H1 (cell line): ENCODE measurements around the gene CDC42EP4. TPM values are rescaled to one million over a fixed set of nuclear protein-coding genes. Genes with fewer than 3 reads are reported as not detected.

Experiments used
- CTCF ChIA-PET: fragments of 300-600 bp; sonication (Branson Sonifier 250); formaldehyde crosslinking; loops from one replicate; lab custom pipeline; 2021; ENCODE audit not compliant: partially characterized antibody; lab: Charles Lee
- POLR2A ChIA-PET: fragments of 300-600 bp; sonication (Branson Sonifier 250); formaldehyde crosslinking; loops from one replicate; lab custom pipeline; 2021; ENCODE audit warnings: inconsistent platforms; ENCODE audit not compliant: partially characterized antibody; lab: Charles Lee
- DNase-seq, 2 experiments: peaks; one replicate each; pipeline versions ENCODE4 v3.0.0 to v3.0.0-alpha.2; 2010 to 2022; ENCODE audit warnings: low spot score in 2 of 2, low read depth in 1 of 2, mixed read lengths in 1 of 2
- FAIRE-seq: peaks from 2 replicates; lab custom pipeline; 2011; peaks lifted over from hg19 to GRCh38; lab: Jason Lieb, UNC
- H2AFZ ChIP-seq: 2 replicates; pipeline ENCODE4 v1.8.1; 2012; ENCODE audit warnings: low read length, inconsistent platforms
- H2AK5ac ChIP-seq: 2 replicates; pipeline ENCODE4 v1.6.1; 2013; ENCODE audit warnings: low read depth, low read length
- H2BK120ac ChIP-seq: replicated peaks from 2 replicates; pipeline ENCODE3; 2013; ENCODE audit warnings: low read depth, low read length, inconsistent platforms
- H2BK12ac ChIP-seq: 2 replicates; pipeline ENCODE4 v1.6.1; 2013; ENCODE audit warnings: low read depth, low read length
- H2BK15ac ChIP-seq: 2 replicates; pipeline ENCODE4 v1.6.1; 2013; ENCODE audit warnings: low read length
- H2BK20ac ChIP-seq: 2 replicates; pipeline ENCODE4 v1.6.1; 2013; ENCODE audit warnings: low read length
- H2BK5ac ChIP-seq: 2 replicates; pipeline ENCODE4 v1.6.1; 2013; ENCODE audit warnings: low read depth, low read length
- H3K14ac ChIP-seq: 2 replicates; pipeline ENCODE4 v1.6.1; 2013; ENCODE audit warnings: inconsistent platforms; ENCODE audit not compliant: insufficient read length
- H3K18ac ChIP-seq: 2 replicates; pipeline ENCODE4 v1.6.1; 2013; ENCODE audit warnings: low read length; ENCODE audit errors: extremely low read depth
- H3K23ac ChIP-seq: 2 replicates; pipeline ENCODE4 v1.6.1; 2013; ENCODE audit warnings: inconsistent platforms; ENCODE audit not compliant: insufficient read length
- H3K23me2 ChIP-seq: 2 replicates; pipeline ENCODE4 v1.6.1; 2013; ENCODE audit warnings: low read depth, low read length
- H3K27ac ChIP-seq: 2 replicates; pipeline ENCODE4 v1.6.1; 2011; ENCODE audit warnings: low read depth, low read length, inconsistent platforms
- H3K27me3 ChIP-seq, 4 experiments: replicated peaks in 1 of 4; 1 replicate in 1 of 4; 2 replicates in 3 of 4; pipeline versions ENCODE4 v1.6.1 to v1.8.1; 2011 to 2013; ENCODE audit warnings: low read length in 3 of 4, mild to moderate bottlenecking in 3 of 4, inconsistent platforms in 2 of 4, mixed read lengths in 2 of 4, moderate library complexity in 1 of 4; ENCODE audit not compliant: control insufficient read depth in 3 of 4, insufficient read depth in 3 of 4; ENCODE audit errors: extremely low read depth in 1 of 4
- H3K36me3 ChIP-seq, 4 experiments: 2 replicates each; pipeline versions ENCODE4 v1.6.1 to v1.8.1; 2011 to 2013; ENCODE audit warnings: mild to moderate bottlenecking in 4 of 4, low read length in 3 of 4, moderate library complexity in 2 of 4, control low read depth in 1 of 4, inconsistent platforms in 1 of 4; ENCODE audit not compliant: insufficient read depth in 4 of 4, control insufficient read depth in 2 of 4
- H3K4ac ChIP-seq: replicated peaks from 2 replicates; pipeline ENCODE3; 2013; ENCODE audit warnings: low read length, low read depth, mixed read lengths, inconsistent platforms; ENCODE audit not compliant: insufficient read length
- H3K4me1 ChIP-seq, 4 experiments: replicated peaks in 1 of 4; 1 replicate in 1 of 4; 2 replicates in 3 of 4; pipeline versions ENCODE4 v1.6.1 to v1.8.1; 2011 to 2013; ENCODE audit warnings: low read length in 3 of 4, inconsistent platforms in 2 of 4, mixed read lengths in 1 of 4; ENCODE audit not compliant: insufficient read depth in 4 of 4, control insufficient read depth in 3 of 4
- H3K4me2 ChIP-seq, 2 experiments: 2 replicates each; pipeline versions ENCODE4 v1.6.1 to v1.8.1; 2011 to 2013; ENCODE audit warnings: low read depth in 2 of 2, low read length in 2 of 2, control low read depth in 1 of 2, inconsistent platforms in 1 of 2, mild to moderate bottlenecking in 1 of 2; ENCODE audit not compliant: insufficient read depth in 1 of 2
- H3K4me3 ChIP-seq, 4 experiments: fragments of 200-600, 300-600 bp in 1 of 4; sonication (generic), shearing (Covaris generic), sonication (Bioruptor Twin) in 1 of 4; 2 replicates each; pipeline versions ENCODE4 v1.5.1 to v1.8.1; 2011 to 2016; ENCODE audit warnings: low read length in 4 of 4, low read depth in 3 of 4, control low read depth in 2 of 4, inconsistent platforms in 2 of 4, mild to moderate bottlenecking in 2 of 4, mixed read lengths in 1 of 4, moderate library complexity in 1 of 4; ENCODE audit not compliant: insufficient read depth in 2 of 4; ENCODE audit errors: extremely low read depth in 1 of 4
- H3K56ac ChIP-seq: replicated peaks from 2 replicates; pipeline ENCODE3; 2013; ENCODE audit warnings: low read depth, mild to moderate bottlenecking, mixed read lengths, low read length, inconsistent platforms; ENCODE audit not compliant: insufficient read length
- H3K79me1 ChIP-seq: 2 replicates; pipeline ENCODE4 v1.6.1; 2013; ENCODE audit warnings: low read depth, low read length, control low read depth
- H3K79me2 ChIP-seq, 2 experiments: 2 replicates each; pipeline versions ENCODE4 v1.6.1 to v1.8.1; 2012 to 2013; ENCODE audit warnings: low read length in 2 of 2, mild to moderate bottlenecking in 2 of 2, inconsistent platforms in 1 of 2; ENCODE audit not compliant: insufficient read depth in 2 of 2, control insufficient read depth in 1 of 2
- H3K9ac ChIP-seq, 4 experiments: replicated peaks in 1 of 4; 1 replicate in 1 of 4; 2 replicates in 3 of 4; pipeline versions ENCODE4 v1.6.1 to v1.8.1; 2011 to 2013; ENCODE audit warnings: low read depth in 3 of 4, low read length in 3 of 4, control low read depth in 2 of 4, mild to moderate bottlenecking in 2 of 4, moderate library complexity in 2 of 4, inconsistent platforms in 1 of 4; ENCODE audit errors: extremely low read depth in 1 of 4
- H3K9me3 ChIP-seq, 2 experiments: 2 replicates each; pipeline versions ENCODE4 v1.6.1 to v1.8.1; 2012 to 2013; ENCODE audit warnings: mild to moderate bottlenecking in 2 of 2, moderate library complexity in 2 of 2, control low read depth in 1 of 2, inconsistent platforms in 1 of 2, low read depth in 1 of 2, low read length in 1 of 2, mixed read lengths in 1 of 2; ENCODE audit not compliant: insufficient read depth in 2 of 2
- H4K20me1 ChIP-seq, 2 experiments: replicated peaks in 1 of 2; 2 replicates each; pipeline versions ENCODE3 to v1.8.1; 2011 to 2013; ENCODE audit warnings: inconsistent platforms in 2 of 2, low read length in 2 of 2, mild to moderate bottlenecking in 1 of 2; ENCODE audit not compliant: insufficient read depth in 2 of 2, control insufficient read depth in 1 of 2
- H4K5ac ChIP-seq: 2 replicates; pipeline ENCODE4 v1.6.1; 2013; ENCODE audit warnings: low read length, low read depth, mixed read lengths, inconsistent platforms; ENCODE audit not compliant: insufficient read length
- H4K8ac ChIP-seq: 2 replicates; pipeline ENCODE4 v1.8.0; 2013; ENCODE audit warnings: mild to moderate bottlenecking, moderate library complexity, low read length, inconsistent platforms; ENCODE audit not compliant: insufficient read depth; ENCODE audit errors: extremely low read depth
- H4K91ac ChIP-seq: replicated peaks from 2 replicates; pipeline ENCODE3; 2013; ENCODE audit warnings: low read length, mixed read lengths, inconsistent platforms; ENCODE audit not compliant: insufficient read length
- ASH2L ChIP-seq: fragments of 200-600, 300-600 bp; sonication (generic); IDR thresholded peaks from one replicate; pipeline ENCODE4 v1.7.1; 2017; ENCODE audit warnings: low read length
- E2F6 ChIP-seq: IDR thresholded peaks from 2 replicates; pipeline ENCODE4 v1.6.1; 2012; ENCODE audit warnings: inconsistent platforms
- EGR1 ChIP-seq: IDR thresholded peaks from 2 replicates; pipeline ENCODE4 v1.6.1; 2011; ENCODE audit warnings: low read depth, low read length, borderline replicate concordance
- EP300 ChIP-seq, 2 experiments: IDR thresholded peaks; 1 replicate in 1 of 2; 2 replicates in 1 of 2; pipeline ENCODE4 v1.6.1; 2011 to 2012; ENCODE audit warnings: low read depth in 2 of 2, low read length in 2 of 2, mild to moderate bottlenecking in 2 of 2, borderline replicate concordance in 1 of 2, inconsistent platforms in 1 of 2, moderate library complexity in 1 of 2
- HDAC6 ChIP-seq: IDR thresholded peaks from one replicate; pipeline ENCODE4 v1.7.1; 2012; ENCODE audit warnings: low read depth, mild to moderate bottlenecking, inconsistent platforms, low read length, moderate library complexity
- JUN ChIP-seq: IDR thresholded peaks from 2 replicates; pipeline ENCODE4 v1.6.1; 2011; ENCODE audit warnings: low read depth, mild to moderate bottlenecking, improper control_type of control experiment, low read length
- SAP30 ChIP-seq: fragments of 300-600 bp; sonication (generic); IDR thresholded peaks from 2 replicates; pipeline ENCODE4 v1.7.1; 2012; ENCODE audit warnings: low read length, moderate library complexity, mild to moderate bottlenecking, inconsistent platforms; ENCODE audit not compliant: insufficient read depth, insufficient replicate concordance
- TEAD4 ChIP-seq: IDR thresholded peaks from 2 replicates; pipeline ENCODE4 v1.6.1; 2012; ENCODE audit warnings: low read depth, low read length, inconsistent platforms, mixed read lengths
- YY1 ChIP-seq: IDR thresholded peaks from 2 replicates; pipeline ENCODE4 v1.6.1; 2011; ENCODE audit warnings: low read depth, mild to moderate bottlenecking, low read length
- WGBS, 2 experiments: shearing (Covaris generic) in 1 of 2; methylation state at CpG; one replicate each; pipeline versions ENCODE4 v1.1.6 to v1.1.7; 2013 to 2015; ENCODE audit warnings: low lambda C conversion rate in 2 of 2, mixed read lengths in 2 of 2, inconsistent platforms in 1 of 2, low coverage in 1 of 2, missing lambda C conversion rate in 1 of 2; ENCODE audit not compliant: insufficient replicate concordance in 2 of 2, insufficient coverage in 1 of 2, insufficient read length in 1 of 2; ENCODE audit errors: extremely low coverage in 1 of 2, missing lambda C conversion rate in 1 of 2; 5-methylcytosine and 5-hydroxymethylcytosine counted together
- polyA plus RNA-seq, 7 experiments: library from polyadenylated mRNA; depleted of rRNA in 3 of 7; stranded (reverse) in 5 of 7; unstranded in 2 of 7; fragments of >200 nt in 5 of 7; fragments of 200-250 nt in 2 of 7; gene quantifications; 1 replicate in 5 of 7; 2 replicates in 1 of 7; 4 replicates in 1 of 7; pipeline versions ENCODE4 v1.2.1 to v1.2.3, GENCODE V29; 2011 to 2013; ENCODE audit warnings: missing spikeins in 2 of 7, mixed read lengths in 2 of 7
- total RNA-seq: library from RNA; stranded (reverse); fragmentation: NEBNext Ultra II Directional; extraction: Animal tissue kit (Norgen Biotek cat#: 25700); gene quantifications from 2 replicates; pipeline ENCODE4 v1.2.1, GENCODE V29; 2021

Gene CDC42EP4
- total and polyA plus RNA-seq, 2 of the 8 experiments (the other 6 are each of a cell fraction or from before 2014, with no cell fraction given): 8.8 to 12.6 TPM

GRCh38 chr17:73354423-73355284 is 42.9 kb upstream of the CDC42EP4 start:
- H3K23me2 ChIP-seq: no peaks in the 10 kb centered on the region
- no peak overlapping the region for H3K4me3 ChIP-seq
- H2BK15ac ChIP-seq: peak overlapping the region; percentile 46; the same call in 1 of the 2 replicates
- no peak overlapping the region for H2AFZ ChIP-seq
- ChIA-PET CTCF (interaction anchor here (0.7 to 2.7 kb wide), 8 partner anchors 7 to 165 kb away, joined by 3 to 11 read pairs (median 4); no protein-coding TSS in a partner anchor), POLR2A (interaction anchor here (0.6 to 2.3 kb wide), 3 partner anchors 12 to 42 kb away, joined by 3 to 10 read pairs (median 3); no protein-coding TSS in a partner anchor)
- H4K8ac ChIP-seq: peak overlapping the region; percentile 74
- H3K14ac ChIP-seq: no peak overlapping the region
- no peak overlapping the region for H2BK20ac ChIP-seq
- TF ChIP-seq E2F6: no peak
- TF ChIP-seq TEAD4: no peak
- no peak for TF ChIP-seq SAP30
- TF ChIP-seq EP300 (IDR thresholded peaks at IDR 0.05; ENCODE audit: borderline replicate concordance in 1 of 2, low read depth in 2 of 2, low read length in 2 of 2): no peak
- no peak for TF ChIP-seq YY1
- no peak for TF ChIP-seq EGR1
- no peak for TF ChIP-seq JUN
- no peak for TF ChIP-seq ASH2L
- no peak for TF ChIP-seq HDAC6
- no peaks in the 10 kb centered on the region for H3K79me1 ChIP-seq
- no peak overlapping the region for H4K91ac ChIP-seq
- no peak overlapping the region for H3K18ac ChIP-seq
- H3K23ac ChIP-seq: no peak overlapping the region
- no peak overlapping the region for H3K4me2 ChIP-seq
- FAIRE-seq (no peak), DNase-seq (no peak)
- H3K9me3 ChIP-seq: no peaks in the 10 kb centered on the region
- no peaks in the 10 kb centered on the region; a peak in 1 of 7 replicates for H3K27me3 ChIP-seq
- H2BK5ac ChIP-seq: peak overlapping the region; percentile 21; the same call in 1 of the 2 replicates
- H3K4ac ChIP-seq: no peak overlapping the region
- no peak overlapping the region for H2BK120ac ChIP-seq
- no peaks in the 10 kb centered on the region for H3K36me3 ChIP-seq
- no peak overlapping the region for H3K27ac ChIP-seq
- H3K56ac ChIP-seq: no peak overlapping the region
- H3K79me2 ChIP-seq: no peaks in the 10 kb centered on the region
- no peak overlapping the region for H4K5ac ChIP-seq
- WGBS, 2 experiments: 92% methylated on average over 19 of the region's 21 CpGs; no CpG with 5 or more reads in 1 of the 2 experiments
- no peak overlapping the region for H2AK5ac ChIP-seq
- H3K9ac ChIP-seq: no peak overlapping the region
- no peak overlapping the region for H2BK12ac ChIP-seq
- H4K20me1 ChIP-seq: no peaks in the 10 kb centered on the region
- H3K4me1 ChIP-seq: peaks cover 0 to 7% (median 4%) of the 10 kb centered on the region in 4 experiments; a peak in 5 of 7 replicates
